ENCODE measurements around the gene NDUFS7. TPM values are rescaled to one million over a fixed set of nuclear protein-coding genes. Genes with fewer than 3 reads are reported as not detected.
A peak's percentile ranks its signal among the peaks of the same experiment; 100 is the strongest.

The NDUFS7 gene
- total and polyA plus RNA-seq, 12 donors, result 248 to 498 (median 377) TPM

DNA sequence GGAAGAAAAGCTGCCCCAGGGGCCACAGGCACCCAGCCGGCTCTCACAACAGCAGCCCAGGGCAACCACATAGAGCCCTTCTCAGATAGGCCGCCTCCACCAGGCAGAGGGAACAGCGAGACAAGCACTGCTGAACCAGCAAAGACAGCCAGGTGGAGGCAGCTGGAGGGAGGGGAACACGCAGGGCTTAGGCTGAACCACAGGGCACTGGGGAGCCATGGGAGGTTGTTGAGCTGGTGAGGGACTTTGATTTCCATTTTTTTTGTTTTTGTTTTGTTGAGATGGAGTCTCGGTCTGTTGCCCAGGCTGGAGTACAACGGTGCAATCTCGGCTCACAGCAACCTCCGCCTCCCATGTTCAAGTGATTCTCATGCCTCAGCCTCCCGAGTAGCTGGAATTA lies 14.1 kb downstream of the NDUFS7 start:
- Histone ChIP-seq H3K4me3 (no peak overlapping the region), H3K9me3 (no peaks in the 10 kb centered on the region), H3K27ac (no peak overlapping the region), H3K4me1 (peaks cover 21 to 54% (median 36%) of the 10 kb centered on the region in 9 donors), H3K36me3 (peaks cover 0 to 30% (median 13%) of the 10 kb centered on the region in 9 donors), H3K27me3 (peaks cover 0 to 27% (median 0%) of the 10 kb centered on the region in 7 donors)
- 92 to 93% methylated on average over 9 of the region's 9 CpGs for WGBS, 2 donors
- intact Hi-C loops (cut with DNase I), result loop anchor here in 1 of 10 donors (5.0 kb wide), 1 partner anchor 116 kb away; no protein-coding TSS in a partner anchor
- TF ChIP-seq, protein P1, sequence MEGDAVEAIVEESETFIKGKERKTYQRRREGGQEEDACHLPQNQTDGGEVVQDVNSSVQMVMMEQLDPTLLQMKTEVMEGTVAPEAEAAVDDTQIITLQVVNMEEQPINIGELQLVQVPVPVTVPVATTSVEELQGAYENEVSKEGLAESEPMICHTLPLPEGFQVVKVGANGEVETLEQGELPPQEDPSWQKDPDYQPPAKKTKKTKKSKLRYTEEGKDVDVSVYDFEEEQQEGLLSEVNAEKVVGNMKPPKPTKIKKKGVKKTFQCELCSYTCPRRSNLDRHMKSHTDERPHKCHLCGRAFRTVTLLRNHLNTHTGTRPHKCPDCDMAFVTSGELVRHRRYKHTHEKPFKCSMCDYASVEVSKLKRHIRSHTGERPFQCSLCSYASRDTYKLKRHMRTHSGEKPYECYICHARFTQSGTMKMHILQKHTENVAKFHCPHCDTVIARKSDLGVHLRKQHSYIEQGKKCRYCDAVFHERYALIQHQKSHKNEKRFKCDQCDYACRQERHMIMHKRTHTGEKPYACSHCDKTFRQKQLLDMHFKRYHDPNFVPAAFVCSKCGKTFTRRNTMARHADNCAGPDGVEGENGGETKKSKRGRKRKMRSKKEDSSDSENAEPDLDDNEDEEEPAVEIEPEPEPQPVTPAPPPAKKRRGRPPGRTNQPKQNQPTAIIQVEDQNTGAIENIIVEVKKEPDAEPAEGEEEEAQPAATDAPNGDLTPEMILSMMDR (IDR thresholded peaks at IDR 0.05), result no peak
- DNase-seq (no peak), ATAC-seq (no peak)

DNA sequence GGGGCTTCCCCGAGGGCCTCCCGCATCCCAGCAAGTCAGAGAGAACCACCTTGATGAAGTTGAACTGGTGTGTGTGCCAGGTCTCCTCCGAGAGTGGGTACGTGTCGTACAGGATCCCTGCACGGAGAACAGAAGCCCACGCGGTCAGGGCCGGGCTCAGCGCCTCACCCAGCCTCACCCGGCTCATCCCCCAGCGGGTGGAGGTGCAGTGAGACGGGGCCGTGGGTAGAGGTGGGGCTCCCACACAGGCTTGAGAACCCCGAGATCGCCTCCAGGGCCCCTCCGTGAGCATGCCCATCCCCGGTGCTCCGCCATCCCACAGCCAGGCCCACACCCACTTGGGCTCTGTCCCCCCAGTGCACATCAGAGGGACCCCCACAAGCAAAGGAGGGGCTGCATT lies 15.4 kb downstream of the NDUFS7 start:
- TF ChIP-seq, protein P1 (IDR thresholded peaks at IDR 0.05), result no peak
- Histone ChIP-seq H3K27ac (no peak overlapping the region), H3K36me3 (peaks cover 0 to 17% (median 2%) of the 10 kb centered on the region in 9 donors), H3K4me3 (no peak overlapping the region), H3K4me1 (peaks cover 21 to 55% (median 38%) of the 10 kb centered on the region in 9 donors), H3K9me3 (no peaks in the 10 kb centered on the region), H3K27me3 (peaks cover 0 to 38% (median 0%) of the 10 kb centered on the region in 7 donors)
- intact Hi-C loops (cut with DNase I), result loop anchor here in 1 of 10 donors (5.0 kb wide), 1 partner anchor 117 kb away; no protein-coding TSS in a partner anchor
- ATAC-seq (no peak), DNase-seq (no peak)
- WGBS, 2 donors, result 90 to 94% methylated on average over 19 of the region's 19 CpGs

DNA sequence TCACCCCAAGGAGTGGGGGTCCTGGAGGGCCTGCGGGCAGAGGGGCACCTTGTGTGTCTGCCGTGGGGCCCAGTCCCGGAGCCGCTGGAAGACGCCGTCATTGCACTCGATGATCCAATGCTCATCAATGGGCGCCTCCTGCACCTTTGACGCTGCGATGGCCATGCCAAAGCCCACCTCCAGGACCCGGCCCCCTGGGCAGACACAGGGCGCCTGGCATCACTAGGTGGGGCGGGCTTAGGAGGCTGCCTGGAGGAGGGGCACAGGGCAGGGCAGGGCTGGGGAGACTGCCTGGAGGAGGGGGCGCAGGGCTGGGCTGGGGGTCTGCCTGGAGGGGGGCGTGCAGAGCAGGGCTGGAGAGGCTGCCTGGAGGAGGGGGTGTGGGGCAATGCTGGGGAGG lies 16.0 kb downstream of the NDUFS7 start:
- TF ChIP-seq, protein P1 (IDR thresholded peaks at IDR 0.05), result no peak
- H3K9me3 ChIP-seq, result no peaks in the 10 kb centered on the region
- H3K27me3 ChIP-seq, result peaks cover 0 to 38% (median 0%) of the 10 kb centered on the region in 7 donors
- H3K27ac ChIP-seq, result no peak overlapping the region
- H3K36me3 ChIP-seq, result peaks cover 0 to 12% (median 0%) of the 10 kb centered on the region in 9 donors
- WGBS, 2 donors, result 96 to 97% methylated on average over 15 of the region's 15 CpGs
- no peak for DNase-seq
- intact Hi-C loops (cut with DNase I), result loop anchor here in 5 of 10 donors (1.0 to 10.0 kb wide), 3 partner anchors 7 to 125 kb away; partner anchors contain the start of gene FAM174C (in 3 of the 5)
- no peak for ATAC-seq
- H3K4me1 ChIP-seq, result peaks cover 21 to 54% (median 38%) of the 10 kb centered on the region in 9 donors
- H3K4me3 ChIP-seq, result no peak overlapping the region

DNA sequence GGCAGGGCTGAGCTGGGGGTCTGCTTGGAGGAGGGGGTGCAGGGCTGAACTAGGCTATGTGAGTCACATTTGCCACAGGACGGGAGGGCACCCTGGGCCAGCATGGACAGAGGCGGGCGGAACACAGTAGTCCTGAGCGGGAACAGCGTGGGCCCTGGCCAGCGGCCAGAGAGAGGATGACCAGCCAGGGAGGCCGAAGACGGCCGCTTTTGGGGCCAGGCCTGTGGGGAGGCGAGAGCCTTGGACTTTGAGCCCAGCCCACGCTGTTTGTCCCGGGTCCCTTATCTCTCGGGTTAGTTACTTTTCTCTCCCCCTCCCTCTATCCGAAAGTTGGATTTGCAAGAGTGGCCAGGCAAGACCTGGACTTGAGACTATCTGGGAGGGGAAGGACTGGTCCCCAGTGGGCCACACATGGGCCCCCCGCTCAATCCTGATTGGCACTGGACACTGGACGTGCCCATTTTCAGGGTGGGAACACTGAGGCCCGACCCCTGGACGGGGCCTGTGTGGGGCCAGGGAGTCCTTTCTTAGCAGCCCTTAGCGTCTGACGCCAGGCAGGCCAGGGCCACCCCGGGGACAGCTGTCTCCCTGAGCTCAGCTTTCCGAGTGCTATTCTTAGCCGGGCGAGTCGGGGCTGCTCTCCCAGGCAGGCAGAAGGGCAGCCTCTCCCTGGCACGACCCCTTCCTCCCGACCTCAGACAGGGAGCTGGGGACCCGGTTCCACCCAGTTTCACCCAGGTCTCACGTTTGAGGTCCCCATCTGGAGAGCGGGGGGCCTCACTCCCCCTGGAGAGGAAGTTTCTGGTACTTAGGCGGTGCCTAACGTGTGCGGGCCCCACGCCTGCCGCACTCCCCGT lies 16.8 kb downstream of the NDUFS7 start:
- Histone ChIP-seq H3K27me3 (peaks cover 0 to 38% (median 0%) of the 10 kb centered on the region in 7 donors), H3K36me3 (peaks cover 0 to 10% (median 0%) of the 10 kb centered on the region in 9 donors), H3K27ac (peak overlapping the region; percentile 41 to 86 (median 79)), H3K9me3 (no peaks in the 10 kb centered on the region), H3K4me1 (peaks cover 18 to 46% (median 33%) of the 10 kb centered on the region in 9 donors), H3K4me3 (peak overlapping the region; percentile 47 to 81 (median 72))
- TF ChIP-seq, protein P1 (IDR thresholded peaks at IDR 0.05), result no peak
- ATAC-seq, result peak; percentile 66 to 86 (median 76)
- peak; percentile 68 to 73 for DNase-seq
- WGBS, 2 donors, result 22% methylated on average over 36 of the region's 36 CpGs
- intact Hi-C loops (cut with DNase I), result loop anchor here in 4 of 10 donors (1.0 to 10.0 kb wide), 2 partner anchors 8 to 126 kb away; partner anchors contain the start of gene FAM174C (in 3 of the 4)

Data from heart right ventricle (tissue), 16 donors.